Hematopoietic multipotent progenitor cell treated with erythropoietin and hydrocortisone succinate and interleukin-3 and kit ligand, for 8 days (in vitro differentiated cells): ENCODE results near the gene RING1.

Experiments
- DNase-seq: peaks from one replicate; pipeline ENCODE4 v3.0.0-alpha.2; 2015

RING1 gene

GRCh38 chr6:33208091-33208967 lies at the start of gene RING1:
Gene RING1 (plus strand): TSS chr6:33208500. CDS start chr6:33208823, 323 bp downstream.
- DNase-seq: peak; percentile 81

GRCh38 chr6:33160096-33160495 lies 48.2 kb upstream of the RING1 start:
- no peak for DNase-seq

GRCh38 chr6:33160728-33161344 lies 47.5 kb upstream of the RING1 start:
- peak; percentile 91 for DNase-seq

- peak; percentile 74 for DNase-seq
Observed at GRCh38 chr6:33161354-33162331, 46.7 kb upstream of the RING1 start.

- no peak for DNase-seq
Observed at GRCh38 chr6:33163540-33163939, 44.8 kb upstream of the RING1 start.

- DNase-seq: no peak
Observed at GRCh38 chr6:33164176-33164575, 44.1 kb upstream of the RING1 start.

GRCh38 chr6:33164665-33165373 lies 43.5 kb upstream of the RING1 start:
- no peak for DNase-seq

GRCh38 chr6:33165581-33166258 lies 42.6 kb upstream of the RING1 start:
- DNase-seq: no peak

- no peak for DNase-seq
Observed at GRCh38 chr6:33166363-33166762, 41.9 kb upstream of the RING1 start.

- no peak for DNase-seq
Observed at GRCh38 chr6:33166811-33167210, 41.5 kb upstream of the RING1 start.

- no peak for DNase-seq
Observed at GRCh38 chr6:33167374-33168283, 40.7 kb upstream of the RING1 start.

GRCh38 chr6:33168284-33168601 lies 40.1 kb upstream of the RING1 start:
- DNase-seq: no peak

- no peak for DNase-seq
Observed at GRCh38 chr6:33168639-33169038, 39.7 kb upstream of the RING1 start.

GRCh38 chr6:33169291-33170175 lies 38.8 kb upstream of the RING1 start:
- no peak for DNase-seq

GRCh38 chr6:33170176-33171015 lies 37.9 kb upstream of the RING1 start:
- no peak for DNase-seq

- DNase-seq: no peak
Observed at GRCh38 chr6:33171016-33171879, 37.1 kb upstream of the RING1 start.

- no peak for DNase-seq
Observed at GRCh38 chr6:33171880-33172687, 36.2 kb upstream of the RING1 start.
